HK-2 (cell line): ENCODE results near the gene ASPSCR1.

Source experiments
- DNase-seq: peaks from one replicate; pipeline ENCODE4 v3.0.0-alpha.2; 2018; ENCODE audit not compliant: unreplicated experiment

Gene ASPSCR1, protein sequence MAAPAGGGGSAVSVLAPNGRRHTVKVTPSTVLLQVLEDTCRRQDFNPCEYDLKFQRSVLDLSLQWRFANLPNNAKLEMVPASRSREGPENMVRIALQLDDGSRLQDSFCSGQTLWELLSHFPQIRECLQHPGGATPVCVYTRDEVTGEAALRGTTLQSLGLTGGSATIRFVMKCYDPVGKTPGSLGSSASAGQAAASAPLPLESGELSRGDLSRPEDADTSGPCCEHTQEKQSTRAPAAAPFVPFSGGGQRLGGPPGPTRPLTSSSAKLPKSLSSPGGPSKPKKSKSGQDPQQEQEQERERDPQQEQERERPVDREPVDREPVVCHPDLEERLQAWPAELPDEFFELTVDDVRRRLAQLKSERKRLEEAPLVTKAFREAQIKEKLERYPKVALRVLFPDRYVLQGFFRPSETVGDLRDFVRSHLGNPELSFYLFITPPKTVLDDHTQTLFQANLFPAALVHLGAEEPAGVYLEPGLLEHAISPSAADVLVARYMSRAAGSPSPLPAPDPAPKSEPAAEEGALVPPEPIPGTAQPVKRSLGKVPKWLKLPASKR

DNA sequence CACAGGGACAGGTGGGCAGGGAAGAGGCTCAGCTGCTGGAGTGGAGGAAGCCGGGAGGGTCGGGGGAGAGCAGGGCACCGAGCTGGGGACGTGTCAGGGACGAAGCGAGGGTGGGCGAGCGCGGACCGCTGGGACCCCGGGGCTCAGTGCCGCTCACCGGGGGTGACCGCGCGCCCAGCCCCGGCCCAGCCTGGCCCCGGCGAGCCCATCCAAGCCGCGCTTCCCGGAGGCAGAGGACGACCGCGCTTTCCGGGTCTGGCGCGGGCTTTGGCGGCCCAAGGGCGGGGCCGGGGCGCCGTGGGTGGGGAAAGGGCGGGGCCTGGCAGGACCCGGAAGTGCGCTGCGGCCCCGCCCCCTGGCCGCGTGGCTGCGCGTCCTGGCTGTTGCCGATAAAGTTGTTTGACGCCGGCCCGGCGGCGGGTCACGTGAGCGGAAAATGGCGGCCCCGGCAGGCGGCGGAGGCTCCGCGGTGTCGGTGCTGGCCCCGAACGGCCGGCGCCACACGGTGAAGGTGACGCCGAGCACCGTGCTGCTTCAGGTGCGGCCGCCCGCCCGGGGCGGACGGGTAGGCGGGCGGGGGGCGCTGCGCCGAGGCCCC, at the start of gene ASPSCR1:
Gene ASPSCR1, plus strand, starts transcription at position 419 of the 598 bp plus-strand sequence. Its CDS starts 18 bp downstream, at position 437.
- peak; percentile 91 for DNase-seq

DNA sequence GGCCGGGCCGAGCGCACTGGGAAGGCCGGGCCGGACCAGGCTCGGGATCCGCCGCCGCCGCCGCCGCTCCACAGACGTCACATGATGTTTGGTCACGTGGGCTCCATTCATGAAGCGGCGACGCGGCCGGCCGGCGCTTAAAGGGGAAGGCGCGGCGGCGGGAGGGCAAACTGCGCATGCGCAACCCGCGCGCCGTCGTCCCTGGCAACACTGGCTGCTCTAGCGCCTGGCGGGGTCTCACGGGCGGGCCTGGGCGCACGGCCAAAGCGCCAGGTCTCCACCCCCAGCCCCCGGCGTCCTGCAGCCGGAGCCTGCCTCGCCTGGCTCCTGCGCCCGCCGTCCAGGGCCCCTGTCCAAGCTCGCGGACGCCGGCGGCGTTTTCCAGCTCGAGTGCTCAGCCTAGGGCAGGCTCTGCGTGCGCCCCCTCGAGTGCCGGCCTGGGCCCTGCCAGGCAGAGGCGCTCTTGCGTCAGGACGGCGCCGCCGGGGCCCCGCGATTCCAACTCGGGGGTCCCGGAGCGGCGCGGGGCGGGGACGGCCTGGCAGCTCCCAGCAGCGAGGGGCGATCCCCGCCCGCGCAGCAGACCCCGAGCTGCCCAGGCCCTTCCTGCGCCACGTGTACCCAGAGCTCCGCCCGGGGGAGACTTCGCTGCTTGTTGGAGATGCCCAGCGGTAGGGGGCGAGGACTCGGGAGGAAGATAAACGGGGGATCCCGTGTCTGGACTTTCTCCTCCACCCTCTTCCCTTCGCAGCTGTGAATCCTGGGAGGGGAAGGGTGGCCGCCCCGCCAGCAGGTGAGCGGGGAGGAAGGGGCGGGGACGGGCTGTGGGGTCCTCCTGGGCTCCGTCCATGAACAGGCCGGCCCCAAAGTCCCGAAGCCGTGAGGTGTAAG, 49.5 kb upstream of the ASPSCR1 start, which contains the start of gene MAFG:
Gene MAFG, minus strand, starts transcription at position 83 of the 891 bp plus-strand sequence. CDS start 4,550 bp downstream, outside the sequence.
- peak; percentile 94 for DNase-seq

DNA sequence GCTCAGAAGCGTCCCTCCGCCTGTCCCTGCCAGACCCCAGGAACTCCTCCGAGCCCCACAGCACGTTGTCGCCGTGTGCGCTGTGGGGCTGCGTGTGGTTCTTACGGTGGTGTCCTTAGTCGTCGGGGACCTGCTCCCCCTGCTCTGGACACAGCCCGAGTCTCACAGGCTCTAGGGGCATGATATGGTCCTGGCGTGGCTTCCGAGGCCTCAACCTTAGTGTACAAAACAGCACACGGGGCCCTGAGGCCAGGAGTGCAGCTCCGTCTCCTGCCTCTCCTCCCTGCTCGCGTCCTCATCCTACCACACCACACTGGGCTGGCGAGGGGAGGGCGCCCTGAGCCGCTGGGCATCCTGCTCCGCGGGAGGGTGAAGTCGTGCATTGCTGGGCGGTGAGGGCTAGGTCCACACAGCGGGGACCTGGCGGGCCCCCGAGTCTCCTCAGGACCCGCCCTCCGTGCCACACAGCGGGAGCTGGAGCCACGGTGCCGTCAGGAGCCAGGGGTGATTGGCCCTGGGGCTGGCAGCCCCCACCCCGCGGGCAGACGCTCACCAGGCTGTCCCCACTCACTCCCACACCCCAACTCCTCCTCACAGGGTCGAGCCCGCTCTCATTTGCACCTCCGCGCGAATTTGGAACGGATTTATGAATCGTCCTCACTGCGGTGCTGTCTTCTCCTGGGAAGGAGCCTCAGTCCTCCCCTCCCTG, 48.7 kb upstream of the ASPSCR1 start:
- DNase-seq, result no peak

DNA sequence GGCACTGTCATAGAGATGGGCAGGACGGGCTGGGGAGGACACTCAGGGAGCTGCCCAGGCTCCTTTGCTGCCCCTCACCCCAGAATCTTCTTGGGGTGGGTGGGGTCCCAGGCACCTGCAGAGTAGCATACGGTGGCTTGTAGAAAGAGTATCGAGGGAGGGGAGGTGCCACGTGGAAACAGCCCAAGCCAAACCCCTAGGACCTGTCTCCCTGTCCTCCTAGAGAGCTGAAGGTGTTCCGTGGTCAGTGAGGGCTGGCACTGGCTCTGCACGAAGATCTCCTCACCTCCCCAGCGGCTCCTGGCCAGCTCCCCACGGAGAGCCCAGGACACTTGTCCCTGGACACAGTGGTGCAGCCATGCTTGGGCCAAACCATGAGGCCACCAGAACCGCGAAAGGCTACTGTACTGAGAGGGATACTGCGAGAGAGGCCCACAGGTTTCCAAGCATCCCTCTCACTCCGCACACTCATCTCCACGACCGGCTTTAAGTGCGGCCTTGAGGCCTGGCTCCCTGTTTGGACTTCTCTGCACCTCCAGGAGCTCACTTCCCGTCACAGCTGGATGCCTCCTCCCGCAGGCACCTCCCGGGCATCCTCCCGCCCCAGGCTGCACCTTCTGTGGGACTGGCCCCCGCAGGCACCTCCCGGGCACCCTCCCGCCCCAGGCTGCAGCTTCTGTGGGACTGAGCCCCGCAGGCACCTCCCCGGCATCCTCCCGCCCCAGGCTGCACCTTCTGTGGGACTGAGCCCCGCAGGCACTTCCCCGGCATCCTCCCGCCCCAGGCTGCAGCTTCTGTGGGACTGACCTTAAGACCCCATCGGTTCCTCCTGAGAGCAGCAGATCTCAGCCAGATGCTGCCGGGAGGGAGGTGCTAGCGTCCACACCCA, 47.9 kb upstream of the ASPSCR1 start:
- no peak for DNase-seq

DNA sequence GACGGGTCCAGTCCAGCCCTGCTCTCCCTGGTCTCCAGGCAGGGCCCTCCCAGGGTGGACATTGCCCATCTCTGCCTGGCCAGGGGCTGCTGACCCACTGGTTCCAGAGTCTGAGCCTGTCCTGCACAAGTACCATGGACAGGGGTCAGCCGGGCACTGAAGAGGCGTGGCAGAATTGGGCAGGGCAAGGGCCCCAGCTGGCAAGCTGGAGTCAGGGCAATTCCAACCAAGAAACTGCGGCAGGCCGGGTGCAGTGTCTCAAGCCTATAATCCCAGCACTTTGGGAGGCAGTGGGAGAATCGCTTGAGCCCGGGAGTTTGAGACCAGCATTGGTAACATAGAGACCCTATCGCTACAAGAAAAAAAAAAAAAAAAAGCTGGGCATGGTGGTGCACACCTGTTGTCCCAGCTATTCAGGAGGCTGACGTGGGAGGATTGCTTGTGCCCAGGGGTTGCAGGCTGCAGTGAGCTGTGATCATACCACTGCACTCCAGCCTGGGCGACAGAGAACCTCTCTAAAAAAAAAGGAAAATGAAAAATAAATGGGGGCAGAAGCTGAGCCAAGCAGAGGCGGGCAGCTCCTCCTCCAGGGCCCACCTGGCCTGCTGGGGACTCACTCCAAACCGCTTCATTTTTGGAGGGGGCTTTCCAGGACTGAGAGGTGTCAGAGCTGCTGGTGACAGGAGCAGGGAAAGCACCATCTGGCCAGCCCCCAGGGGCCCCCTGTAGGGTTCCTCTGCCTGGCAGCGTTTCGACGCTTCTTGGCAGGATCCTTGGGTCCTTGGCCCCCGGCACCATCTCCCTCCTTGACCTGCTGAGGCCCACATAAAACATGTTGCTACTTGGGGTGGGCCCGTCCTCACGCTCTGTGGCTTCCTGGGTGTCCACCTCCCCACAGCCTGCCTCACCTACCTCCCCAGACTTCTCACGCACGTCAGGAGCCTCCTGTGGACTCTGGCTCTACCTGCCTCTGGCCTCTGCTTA, 47.0 kb upstream of the ASPSCR1 start:
- DNase-seq, result no peak

DNA sequence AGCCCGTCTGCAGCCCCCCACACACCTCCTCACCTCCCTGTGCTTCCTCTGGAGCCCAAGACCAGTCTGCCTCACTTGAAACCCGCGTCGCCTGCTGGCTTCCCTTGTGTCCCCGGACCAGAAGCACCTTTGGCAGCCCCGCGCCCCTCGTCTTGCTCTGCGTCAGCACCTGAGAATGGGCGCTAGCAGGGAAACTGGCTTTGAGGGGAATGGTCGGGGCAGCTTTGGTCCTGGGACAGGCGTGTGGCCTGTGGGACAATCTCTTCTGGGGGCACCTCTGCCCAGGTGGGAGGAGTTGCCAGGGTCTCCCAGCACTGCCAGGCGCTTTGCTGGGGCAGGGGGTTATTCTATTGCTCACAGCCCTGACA, 46.3 kb upstream of the ASPSCR1 start:
- no peak for DNase-seq

DNA sequence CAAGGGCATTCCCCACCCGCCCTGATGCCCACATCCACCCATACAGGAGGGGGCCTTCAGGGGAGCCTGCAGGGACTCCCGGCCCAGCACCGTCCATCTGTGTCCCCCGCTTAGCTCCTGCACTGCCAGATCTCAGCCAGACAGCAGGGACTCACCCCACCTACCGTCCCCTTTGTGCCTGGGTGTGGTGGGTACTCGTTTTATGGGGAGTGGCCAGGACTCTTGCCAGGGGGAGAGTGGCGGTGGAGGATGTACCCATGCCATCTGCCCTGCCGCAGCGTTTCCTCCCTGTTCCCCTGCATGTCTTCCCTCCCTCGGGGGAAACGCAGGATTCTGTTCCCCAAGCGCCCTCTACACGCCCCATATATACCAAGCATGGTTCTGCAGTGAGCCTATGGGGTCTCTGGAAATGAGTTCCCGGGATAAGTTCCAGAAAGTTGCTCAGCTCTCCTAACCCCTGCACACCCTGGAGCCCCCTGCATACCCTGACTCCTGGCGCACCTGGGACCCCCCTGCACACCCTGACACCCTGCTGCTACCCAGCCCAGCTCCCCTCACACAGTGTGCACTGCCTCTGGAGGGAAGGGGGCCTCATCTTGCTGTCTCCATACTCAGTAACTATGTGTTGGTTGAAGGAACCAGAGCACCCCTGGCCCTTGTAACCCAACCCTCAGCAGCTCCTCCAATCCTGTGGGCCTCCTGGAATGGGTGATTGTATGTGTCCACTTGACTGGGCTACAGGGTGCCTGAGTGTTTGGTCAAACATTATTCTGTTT, 45.7 kb upstream of the ASPSCR1 start:
- DNase-seq, result no peak

DNA sequence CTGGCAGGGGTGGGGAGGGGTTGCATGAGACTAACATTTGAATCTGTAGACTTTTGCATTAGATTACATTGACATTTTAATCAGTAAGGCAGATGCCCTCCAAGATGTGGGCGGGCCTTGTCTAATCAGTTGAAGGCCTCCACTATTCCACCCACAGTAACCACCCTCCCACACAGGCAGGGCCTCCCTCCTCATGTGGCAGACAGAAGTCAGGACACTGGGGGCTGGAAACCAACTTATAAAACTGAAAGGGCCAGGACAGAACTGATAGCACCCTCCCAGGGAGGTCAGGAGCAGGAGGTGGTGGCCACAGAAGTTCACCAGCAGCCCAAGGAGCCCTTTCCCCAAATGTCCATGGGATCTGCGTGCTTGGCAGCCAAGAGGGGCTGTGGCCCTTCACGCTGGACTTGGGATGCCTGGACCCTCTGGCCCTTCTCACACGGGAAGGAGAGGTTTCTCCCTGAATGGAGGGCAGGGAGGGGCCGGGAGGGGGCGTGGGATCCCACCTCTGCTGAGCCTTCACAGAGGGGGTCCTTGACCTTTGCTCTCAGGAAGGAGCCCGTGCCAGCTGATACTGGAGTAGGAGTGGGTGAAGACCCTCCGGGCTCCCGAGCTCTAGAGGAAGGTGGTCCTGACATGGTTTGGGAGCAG, 45.0 kb upstream of the ASPSCR1 start:
- no peak for DNase-seq

DNA sequence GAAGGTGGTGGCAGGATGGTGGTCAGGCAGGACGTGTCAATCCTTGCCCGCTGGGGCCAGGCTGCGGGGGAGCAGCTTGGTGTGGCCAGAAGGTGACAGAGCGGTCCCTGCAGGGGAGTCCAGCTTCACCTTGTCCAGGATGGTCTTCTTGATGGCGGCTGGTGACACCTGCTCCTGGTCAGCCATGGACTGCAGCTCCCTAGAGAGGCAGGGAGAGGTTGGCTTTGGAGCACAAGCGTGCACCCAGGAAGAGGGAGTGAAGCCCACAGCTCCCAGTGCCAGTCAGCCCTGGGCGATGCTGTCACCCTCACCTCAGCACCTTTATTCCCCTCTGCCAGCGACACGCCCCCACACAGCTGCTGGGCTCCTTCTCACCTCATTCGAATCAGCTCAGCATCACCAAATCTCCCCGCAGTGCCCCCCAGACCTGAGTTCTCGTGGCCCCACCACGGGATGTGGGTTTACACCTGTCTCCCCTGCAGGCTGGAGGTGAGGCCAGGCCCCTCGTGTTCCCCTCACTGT, 44.2 kb upstream of the ASPSCR1 start:
- no peak for DNase-seq

DNA sequence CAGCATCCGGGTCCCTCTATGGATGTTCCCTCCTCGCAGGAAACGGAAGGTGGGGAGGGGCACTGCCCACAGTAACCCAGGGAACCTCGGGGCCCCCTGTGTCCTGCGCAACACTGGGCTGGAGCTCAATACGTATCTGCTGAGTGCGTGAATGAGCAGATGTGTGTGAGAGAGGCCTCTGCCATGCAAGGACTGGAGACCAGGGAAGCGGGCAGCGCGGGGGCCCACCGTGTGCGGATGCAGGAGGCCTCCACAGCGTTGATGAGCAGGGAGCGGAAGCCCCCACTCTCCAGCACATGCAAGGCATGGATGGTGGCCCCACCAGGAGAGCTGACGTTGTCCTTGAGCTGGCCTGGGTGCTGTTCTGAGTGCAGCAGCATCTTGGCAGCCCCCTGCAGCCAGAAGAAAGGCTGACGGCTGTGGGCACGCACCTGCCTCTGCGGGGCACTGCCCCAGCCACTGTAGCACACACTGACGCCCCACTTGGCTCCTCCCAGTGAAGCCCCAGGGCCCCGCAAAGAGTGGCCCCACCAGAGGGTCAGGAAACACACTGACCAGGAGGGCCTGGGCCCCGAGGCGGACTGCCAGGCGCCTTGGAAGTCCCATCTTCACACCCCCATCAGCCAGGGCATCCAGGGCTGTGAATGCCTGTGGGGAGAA, 43.2 kb upstream of the ASPSCR1 start:
- no peak for DNase-seq

DNA sequence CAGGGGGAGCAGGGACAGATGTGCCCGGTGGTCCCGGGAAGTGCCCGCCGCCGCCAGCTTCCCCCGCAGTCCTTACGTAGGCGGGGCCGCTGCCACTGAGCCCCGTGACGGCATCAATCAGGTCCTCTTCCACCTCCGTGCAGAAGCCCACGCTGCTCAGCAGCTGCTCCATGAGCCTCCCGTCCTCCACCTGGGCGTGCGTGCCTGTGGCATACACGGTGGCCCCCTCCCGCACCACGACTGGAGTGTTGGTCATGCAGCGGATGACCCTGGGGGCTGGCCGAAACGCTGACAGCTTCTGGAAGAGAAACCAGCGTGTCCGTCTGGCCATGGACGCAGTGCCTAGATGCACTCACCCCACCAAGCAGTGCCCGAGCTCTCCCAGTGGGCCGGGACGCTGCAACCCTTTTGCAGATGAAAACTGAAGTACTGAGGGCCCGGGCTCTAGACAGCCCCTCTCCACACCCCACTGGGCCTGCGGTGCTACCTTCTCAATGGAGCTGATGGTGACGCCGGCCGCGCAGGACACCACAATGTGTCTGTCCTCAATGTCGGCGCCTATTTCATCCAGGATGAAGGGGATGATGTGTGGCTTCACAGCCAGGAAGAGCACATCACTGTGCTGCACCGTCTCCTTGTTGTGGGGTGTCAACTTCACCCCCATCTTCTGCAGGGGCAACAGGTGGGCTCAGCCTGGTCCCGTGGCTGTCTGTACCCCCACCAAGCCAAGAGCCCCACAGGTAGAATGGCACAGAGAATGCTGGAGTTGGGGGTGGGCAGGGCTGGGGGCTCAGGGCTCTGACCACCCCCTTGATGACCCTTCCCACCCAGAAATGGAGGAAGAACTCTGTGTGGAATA, 42.4 kb upstream of the ASPSCR1 start:
- DNase-seq, result no peak

DNA sequence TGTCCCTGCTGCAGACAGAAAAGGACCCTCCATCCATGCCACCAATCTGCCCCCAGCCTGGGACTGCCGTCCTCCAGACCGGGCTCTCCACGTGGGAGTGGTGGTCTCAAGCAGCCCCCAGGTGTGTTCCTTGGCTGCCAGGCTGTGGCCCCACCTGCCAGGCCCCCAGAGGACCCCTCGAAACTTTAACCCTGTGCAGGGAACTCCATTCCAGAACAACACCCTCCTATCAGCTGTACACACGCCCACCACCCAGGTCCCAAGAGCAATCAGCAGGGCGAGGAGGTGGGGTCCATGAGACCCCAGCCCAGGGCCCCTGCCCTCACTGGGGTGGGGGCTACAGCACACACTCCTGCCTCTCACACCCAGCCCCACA, 41.7 kb upstream of the ASPSCR1 start:
- DNase-seq, result no peak

DNA sequence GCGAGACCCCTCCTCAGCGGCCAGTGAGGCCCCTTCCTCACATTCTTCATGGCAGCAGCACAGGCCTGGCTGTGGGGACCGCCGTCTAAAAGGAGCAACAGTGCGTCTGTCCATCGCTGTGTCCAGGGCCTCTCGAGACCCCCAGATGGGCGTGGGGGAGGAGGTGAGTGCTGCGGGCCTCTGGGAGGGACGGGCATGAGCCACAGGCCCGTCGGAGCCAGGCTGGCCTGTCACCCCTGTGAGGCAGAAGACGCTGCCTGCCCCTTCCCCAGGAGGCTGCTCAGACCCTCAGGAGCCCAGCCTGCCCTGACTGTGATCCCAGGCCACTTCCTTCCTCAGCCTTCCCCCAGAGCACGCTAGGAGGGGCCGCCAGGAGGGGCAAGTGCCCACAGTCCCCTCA, 38.2 kb upstream of the ASPSCR1 start:
- DNase-seq, result no peak

DNA sequence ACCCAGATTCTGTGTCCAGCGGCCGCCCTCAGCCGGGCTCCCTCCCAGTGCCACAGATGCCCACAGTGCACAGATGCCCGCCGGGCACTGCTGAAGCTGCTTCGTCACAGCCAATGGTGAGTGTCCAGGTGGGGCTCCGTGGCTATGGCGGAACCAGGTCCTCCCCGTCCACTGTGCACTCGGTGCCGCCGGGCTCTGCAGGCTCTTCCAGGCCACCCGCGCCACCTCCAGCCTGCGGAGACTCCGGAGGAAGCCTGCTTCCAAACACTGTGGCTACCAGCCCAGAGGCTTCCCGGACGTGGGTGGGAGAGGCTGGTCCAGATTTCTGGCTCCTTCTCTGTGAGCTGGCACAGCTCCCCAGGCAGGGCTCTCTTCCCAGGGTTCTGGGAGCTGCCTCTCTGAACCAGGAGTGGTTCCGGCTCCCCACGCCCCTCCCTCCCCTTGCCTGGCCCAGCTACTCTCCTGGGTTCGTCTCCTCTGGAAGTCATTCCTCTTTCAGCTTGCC, 37.5 kb upstream of the ASPSCR1 start:
- no peak for DNase-seq

DNA sequence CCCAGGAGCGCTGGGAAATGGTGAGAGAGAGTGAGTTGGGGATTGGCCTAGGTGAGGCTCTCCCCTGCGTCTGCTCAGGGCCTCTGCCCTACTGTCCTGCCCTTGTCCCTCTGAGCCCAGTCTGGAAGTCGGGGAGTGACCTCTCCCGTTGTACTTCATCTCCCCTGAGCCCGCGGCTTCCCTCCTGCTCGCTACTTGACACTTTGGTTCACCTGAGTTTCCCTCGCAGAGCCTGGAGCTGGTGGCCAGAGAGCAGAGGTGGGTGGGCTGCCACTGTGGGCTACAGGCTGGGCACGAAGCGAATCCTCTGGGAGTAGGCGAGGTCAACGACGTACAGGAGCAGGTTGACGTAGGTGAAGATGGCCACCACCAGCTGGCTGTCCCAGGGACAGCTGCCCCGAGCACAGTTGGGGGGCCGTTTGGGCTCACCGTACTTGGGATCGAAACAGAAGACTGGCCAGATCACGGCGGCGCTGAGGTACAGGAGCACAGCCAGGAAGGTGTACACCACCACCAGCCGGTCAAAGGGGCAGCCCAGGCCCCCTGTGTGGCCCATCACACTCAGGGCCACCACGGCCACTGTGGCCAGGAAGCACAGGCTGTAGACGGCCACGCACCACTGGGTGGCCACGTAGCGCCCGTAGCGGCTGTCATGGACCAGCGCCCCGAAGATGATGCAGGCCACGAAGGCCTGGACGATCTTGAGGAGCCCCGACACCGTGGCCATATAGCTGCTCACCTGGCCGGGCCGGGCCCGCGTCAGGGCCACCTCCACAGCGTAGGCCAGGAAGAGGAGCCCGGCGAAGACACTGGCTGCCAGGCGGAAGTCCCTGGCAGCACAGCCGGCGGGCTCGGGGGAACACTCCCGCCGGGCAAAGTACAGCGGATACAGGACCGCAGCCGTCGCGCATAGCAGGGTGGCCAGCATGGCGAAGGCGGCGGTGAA, 36.6 kb upstream of the ASPSCR1 start:
- no peak for DNase-seq
